Central memory CD4-positive, alpha-beta T cell (primary cell): Measurements from ENCODE around the gene DDX10.
A peak's percentile ranks its signal among the peaks of the same experiment; 100 is the strongest.

Source experiments
- DNase-seq: peaks from one replicate; pipeline ENCODE4 v3.0.0; 2022

Gene DDX10

DNA sequence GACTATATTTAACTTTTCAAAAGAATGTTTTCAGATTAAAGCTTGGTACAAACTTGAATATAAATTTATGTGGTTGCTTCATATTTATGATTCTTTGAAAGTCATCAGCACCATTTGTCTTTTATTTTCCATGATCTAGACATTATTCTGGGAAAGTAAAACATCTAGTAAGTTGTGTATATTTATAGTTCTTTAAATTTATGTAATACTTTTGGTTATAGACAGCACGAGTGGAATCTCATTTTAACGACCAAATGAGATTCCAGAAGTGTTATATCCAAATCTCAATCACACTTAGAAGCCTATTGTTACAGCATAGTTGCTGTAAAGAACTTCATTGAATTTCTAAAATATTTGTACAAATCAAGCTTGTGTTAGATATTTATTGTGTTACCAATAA is 212.3 kb downstream of the DDX10 start:
- DNase-seq: no peak

DNA sequence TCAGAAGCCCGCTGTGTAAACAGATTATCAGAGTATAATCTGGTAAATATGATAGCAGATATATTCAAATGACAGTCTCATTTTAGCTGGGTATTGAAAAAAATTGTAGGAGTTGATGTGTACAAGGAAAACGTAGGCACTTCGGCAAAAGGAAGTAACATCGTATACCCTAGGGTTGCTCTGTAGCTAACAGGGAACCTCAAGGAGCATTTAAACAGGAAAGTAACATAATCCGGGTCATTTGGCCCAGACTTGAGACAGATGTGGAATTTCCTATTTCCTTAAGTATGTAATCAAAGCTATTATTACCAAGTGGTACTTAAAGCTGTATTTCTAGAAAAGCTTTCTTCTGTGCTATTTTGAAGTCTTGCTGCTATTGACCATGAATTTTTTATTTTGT is 215.6 kb downstream of the DDX10 start:
- no peak for DNase-seq

- no peak for DNase-seq
Observed at GRCh38 chr11:108881131-108881530, 216.3 kb downstream of the DDX10 start.

DNA sequence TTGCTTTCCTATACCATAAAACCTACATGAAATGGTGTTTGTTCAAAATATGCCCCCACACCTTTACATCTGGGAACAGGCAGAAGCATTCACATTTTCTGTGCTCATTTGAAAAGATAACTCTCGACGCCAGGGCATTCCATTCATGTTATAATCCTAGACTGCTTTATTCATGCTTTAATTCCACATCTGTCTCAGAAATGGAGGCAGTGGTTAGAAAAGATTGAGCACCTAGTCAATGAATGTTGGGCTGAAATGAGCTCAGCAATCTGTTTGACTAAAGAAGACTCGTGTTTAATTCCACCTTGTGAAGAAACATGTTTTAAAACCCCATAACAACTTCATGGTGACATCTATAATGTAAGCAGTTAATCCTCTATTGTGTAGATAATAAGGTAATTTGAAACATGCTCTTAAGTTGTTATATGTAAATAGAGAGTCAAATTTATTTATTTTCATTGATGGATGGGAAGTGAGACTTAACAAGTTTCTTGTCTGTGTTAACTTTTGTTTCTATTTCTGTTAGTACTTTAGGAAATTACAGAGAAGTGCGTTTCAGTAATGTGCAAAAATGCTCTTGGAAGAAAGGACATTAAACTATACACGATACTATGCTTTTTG is 217.5 kb downstream of the DDX10 start:
- DNase-seq: no peak

- no peak for DNase-seq
Observed at GRCh38 chr11:108886005-108886659, 221.3 kb downstream of the DDX10 start.

- no peak for DNase-seq
Observed at GRCh38 chr11:108886660-108887009, 221.8 kb downstream of the DDX10 start.

- DNase-seq: peak; percentile 4
Observed at GRCh38 chr11:108887436-108888238, 222.8 kb downstream of the DDX10 start.

DNA sequence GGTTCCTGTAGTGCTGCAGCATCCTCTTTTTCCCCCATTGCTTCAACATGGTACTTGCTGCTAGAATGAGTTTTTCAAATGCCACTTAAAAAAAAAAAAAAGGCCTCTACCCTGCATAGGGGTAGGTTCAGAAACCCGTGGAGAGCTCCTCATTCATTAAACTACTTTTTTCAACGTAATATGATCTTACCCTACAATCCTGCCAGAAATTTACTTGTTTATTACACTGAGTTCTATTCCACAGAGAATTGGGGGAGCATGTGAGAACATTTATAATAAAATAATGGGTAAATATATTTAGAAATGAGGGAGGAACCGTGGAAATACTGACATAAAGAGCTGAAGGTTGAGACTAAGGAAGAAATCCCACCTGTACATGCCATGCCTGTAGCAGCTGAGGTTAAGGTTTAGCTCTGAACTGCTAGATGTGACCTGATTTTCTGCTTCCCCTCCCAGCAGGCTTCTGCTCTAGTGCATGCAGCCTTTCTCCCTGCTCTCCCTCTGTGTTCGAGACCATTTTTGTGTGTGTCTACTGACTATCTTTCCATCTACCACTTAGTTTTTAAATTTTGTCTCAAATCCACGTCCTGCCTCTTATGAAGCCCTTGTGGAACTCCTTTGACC is 225.7 kb downstream of the DDX10 start:
- no peak for DNase-seq

DNA sequence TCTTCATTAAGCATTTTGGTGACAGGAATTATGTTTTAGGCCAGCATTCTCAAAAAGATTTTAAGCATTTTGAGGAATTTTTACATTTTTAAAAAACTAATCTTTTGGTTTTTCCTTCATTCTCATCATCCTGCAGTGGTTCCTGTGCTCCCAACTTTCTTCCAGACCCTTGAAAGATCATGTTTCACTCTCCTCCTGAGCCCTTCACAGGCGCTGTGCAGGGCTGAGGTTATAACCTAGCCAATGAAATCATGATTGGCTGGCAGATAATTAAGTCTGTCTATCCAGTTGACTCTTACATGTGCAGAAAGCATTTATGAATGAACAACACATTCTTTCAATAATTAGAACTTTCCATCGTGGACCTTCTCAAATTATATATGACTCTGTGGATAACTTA is 226.3 kb downstream of the DDX10 start:
- DNase-seq: no peak

DNA sequence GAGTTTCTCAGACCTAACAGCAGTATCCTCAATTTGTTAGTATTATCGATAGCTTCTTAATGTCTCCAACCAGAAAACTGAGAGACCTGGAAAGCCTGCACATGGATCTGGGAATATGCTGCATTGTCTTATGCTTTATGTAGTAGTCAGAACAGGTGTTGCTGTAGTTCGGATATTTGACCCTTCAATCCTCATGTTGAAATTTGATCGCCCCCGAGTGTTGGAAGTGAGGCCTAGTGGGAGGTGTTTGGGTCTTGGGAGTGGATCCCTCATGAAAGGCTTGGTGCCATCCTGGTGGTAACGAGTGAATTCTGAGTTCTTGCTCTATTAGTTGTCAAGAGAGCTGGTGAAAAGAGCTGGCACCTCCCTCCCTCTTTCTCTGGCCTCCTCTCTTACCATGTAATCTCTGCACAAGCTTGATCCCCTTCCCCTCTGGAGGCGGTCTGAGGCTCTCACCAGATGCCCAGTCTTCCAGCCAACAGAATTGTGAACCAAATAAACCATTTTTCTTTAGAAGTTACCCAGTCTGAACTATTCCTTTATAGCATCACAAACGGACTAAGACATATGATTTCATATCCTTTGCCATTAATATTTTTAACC is 227.1 kb downstream of the DDX10 start:
- no peak for DNase-seq

- DNase-seq: no peak
Observed at GRCh38 chr11:108895579-108896480, 231.0 kb downstream of the DDX10 start.

DNA sequence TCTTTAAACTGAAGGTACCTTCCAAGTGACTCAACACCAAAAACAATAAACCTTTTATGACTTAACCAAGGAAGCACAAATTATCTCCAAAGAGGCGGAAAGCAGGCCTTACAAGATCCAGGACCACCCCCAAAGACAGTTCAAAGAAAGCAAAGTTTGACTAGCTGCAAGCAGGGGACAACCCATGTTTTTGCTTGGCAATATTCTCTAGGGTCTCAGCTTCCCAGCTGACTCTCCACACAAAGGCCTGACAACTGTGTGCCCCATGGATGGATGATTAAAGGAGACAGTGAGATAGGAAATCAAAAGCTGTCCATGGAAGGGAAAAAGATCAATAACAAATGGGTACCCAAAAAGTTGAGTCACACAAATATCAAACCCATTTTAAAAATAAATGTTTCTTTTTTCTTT is 232.2 kb downstream of the DDX10 start:
- DNase-seq: no peak

DNA sequence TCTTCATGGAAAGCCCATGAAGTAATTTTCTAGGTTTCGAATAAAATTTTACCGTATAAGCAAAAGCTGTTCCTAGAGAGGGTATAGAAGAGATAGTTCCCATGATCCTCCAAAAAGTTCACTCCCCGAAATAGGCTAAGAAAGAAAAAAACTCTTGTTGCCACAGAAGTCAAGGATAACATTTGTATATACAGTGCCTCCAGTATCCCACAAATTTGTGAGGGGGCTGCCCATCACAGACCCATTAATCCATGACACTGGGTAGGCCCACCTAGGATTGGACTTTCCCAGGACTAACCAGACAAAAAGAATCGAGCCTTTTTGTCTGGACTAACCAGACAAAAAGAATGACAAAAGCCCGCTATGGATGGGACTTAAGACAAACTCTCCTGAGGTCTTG is 233.0 kb downstream of the DDX10 start:
- no peak for DNase-seq

DNA sequence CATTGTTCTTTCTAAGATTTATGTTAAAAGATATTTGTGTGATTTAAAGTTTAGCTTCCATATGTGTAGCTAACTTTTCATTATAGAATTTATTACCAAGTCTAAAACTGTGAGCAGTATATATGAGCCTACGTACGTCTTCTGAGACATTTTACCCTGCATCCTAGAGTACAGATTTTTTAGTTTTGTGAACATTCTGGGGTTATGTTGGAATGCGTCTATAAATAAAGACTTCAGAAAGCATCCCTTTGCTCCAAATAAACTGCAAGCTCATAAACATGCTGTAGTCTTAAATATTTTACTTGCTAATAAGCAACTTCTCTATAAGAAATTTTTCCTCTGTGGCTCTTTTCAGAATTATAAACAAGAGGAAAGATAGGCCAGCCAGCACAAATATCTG is 236.5 kb downstream of the DDX10 start:
- DNase-seq: no peak

GRCh38 chr11:108902027-108902469 is 237.2 kb downstream of the DDX10 start:
- no peak for DNase-seq

- no peak for DNase-seq
Observed at GRCh38 chr11:108904480-108904879, 239.6 kb downstream of the DDX10 start.

GRCh38 chr11:108906329-108906728 is 241.5 kb downstream of the DDX10 start:
- DNase-seq: no peak

GRCh38 chr11:108906826-108907225 is 242.0 kb downstream of the DDX10 start:
- no peak for DNase-seq

DNA sequence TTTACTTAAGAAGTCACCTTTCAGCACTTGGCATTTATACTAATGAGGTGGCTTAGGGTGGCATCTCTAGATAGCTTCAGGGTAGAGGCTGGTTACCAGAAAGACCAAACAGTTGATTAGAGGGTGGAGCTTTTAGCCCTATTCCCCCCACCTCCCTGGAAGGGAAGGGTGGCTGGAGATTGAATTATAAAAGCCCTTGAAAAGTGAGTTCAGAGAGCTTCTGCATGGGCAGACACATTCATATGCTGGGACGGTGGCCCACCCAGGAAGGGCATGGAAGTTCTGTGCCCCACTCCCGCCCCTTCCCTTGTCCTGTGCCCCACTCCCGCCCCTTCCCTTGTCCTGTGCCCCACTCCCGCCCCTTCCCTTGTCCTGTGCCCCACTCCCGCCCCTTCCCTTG is 244.2 kb downstream of the DDX10 start:
- no peak for DNase-seq

- no peak for DNase-seq
Observed at GRCh38 chr11:108909921-108910320, 245.1 kb downstream of the DDX10 start.

GRCh38 chr11:108912581-108912980 is 247.7 kb downstream of the DDX10 start:
- no peak for DNase-seq

DNA sequence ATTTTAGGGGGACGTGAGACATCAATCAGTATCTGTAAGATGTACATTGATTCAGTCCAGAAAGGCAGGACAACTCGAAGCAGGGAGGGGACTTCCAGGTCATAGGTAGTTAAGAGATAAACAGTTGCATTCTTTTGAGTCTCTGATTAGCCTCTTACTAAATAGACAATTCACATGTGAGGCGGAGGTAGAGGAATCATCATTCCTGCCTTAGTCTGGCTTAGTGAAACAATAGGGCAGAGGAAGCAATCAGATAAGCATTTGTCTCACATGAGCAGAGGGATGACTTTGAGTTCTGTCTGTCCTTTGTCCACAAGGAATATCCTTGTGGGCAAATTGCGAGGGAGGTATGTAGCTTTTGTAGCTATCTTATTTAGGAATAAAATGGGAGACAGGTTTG is 248.3 kb downstream of the DDX10 start:
- no peak for DNase-seq
